GM19025 (cell line): ENCODE measurements around the gene OSM.
A peak's percentile ranks its signal among the peaks of the same experiment; 100 is the strongest.

Experiments used
- ATAC-seq: cut with Tn5 transposase; IDR thresholded peaks from one replicate; pipeline ENCODE4 v1.9.1; 2021; ENCODE audit warnings: mild to moderate bottlenecking, low read depth, moderate library complexity; ENCODE audit not compliant: unreplicated experiment

The OSM gene

GRCh38 chr22:30299322-30299721, 32.7 kb upstream of the OSM start:
- ATAC-seq: no peak

GRCh38 chr22:30297991-30298701, 31.5 kb upstream of the OSM start:
- no peak for ATAC-seq

GRCh38 chr22:30297276-30297990, 30.8 kb upstream of the OSM start:
- ATAC-seq: no peak

GRCh38 chr22:30296833-30297232, 30.2 kb upstream of the OSM start:
- no peak for ATAC-seq

- ATAC-seq: no peak
These were observed 29.7 kb upstream of the OSM start for GRCh38 chr22:30296324-30296723.

GRCh38 chr22:30295576-30295975, 28.9 kb upstream of the OSM start:
- no peak for ATAC-seq

GRCh38 chr22:30294830-30295229, 28.2 kb upstream of the OSM start:
- ATAC-seq: no peak

GRCh38 chr22:30294066-30294465, 27.4 kb upstream of the OSM start:
- ATAC-seq: no peak

GRCh38 chr22:30293026-30293425, 26.4 kb upstream of the OSM start:
- ATAC-seq: no peak

GRCh38 chr22:30292069-30292970, 25.7 kb upstream of the OSM start:
- no peak for ATAC-seq

- no peak for ATAC-seq
These were observed 24.6 kb upstream of the OSM start for GRCh38 chr22:30291058-30291892.

GRCh38 chr22:30290342-30291057, 23.8 kb upstream of the OSM start:
- no peak for ATAC-seq

- ATAC-seq: peak; percentile 15
These were observed 23.3 kb upstream of the OSM start for GRCh38 chr22:30289980-30290313.

GRCh38 chr22:30289141-30289979, 22.7 kb upstream of the OSM start, which contains the start of gene CASTOR1:
Gene CASTOR1, minus strand, starts transcription at chr22:30289505. Its CDS starts 8 bp downstream, at chr22:30289497.
- ATAC-seq: peak; percentile 60

- ATAC-seq: no peak
These were observed 21.9 kb upstream of the OSM start for GRCh38 chr22:30288419-30289140.

- ATAC-seq: no peak
These were observed 21.2 kb upstream of the OSM start for GRCh38 chr22:30287648-30288418.
